ENCODE data around the gene OLFM1.

Gene OLFM1

DNA sequence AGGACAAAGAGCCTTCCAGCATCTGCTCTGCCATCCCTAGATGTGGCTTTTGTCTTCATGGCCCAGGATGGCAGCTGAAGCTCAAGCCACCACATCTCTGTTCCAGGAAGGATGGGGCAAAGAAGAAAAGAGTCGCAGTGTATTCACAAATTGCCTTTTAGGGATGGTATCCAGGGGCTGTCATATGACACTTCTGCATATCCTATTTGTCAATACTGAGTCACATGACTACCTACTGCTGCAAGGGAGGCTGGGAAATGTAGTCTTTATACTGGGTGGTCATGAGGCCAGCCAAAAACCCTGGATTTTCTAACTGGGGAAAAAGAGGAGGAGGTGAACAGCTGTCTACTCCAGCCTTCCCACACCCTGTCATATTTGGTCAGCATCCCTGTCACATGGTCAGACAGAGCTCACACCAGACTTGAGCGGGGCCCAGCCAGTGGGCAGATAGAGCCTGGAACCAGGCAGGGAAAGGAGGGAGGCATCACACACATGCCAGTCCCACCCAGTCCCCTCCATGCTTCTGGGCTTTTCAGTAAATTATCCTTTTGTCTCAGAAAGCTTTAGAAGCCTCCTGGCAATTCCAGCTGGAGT lies 52.0 kb downstream of the OLFM1 start:
- TF ChIP-seq, protein P1, sequence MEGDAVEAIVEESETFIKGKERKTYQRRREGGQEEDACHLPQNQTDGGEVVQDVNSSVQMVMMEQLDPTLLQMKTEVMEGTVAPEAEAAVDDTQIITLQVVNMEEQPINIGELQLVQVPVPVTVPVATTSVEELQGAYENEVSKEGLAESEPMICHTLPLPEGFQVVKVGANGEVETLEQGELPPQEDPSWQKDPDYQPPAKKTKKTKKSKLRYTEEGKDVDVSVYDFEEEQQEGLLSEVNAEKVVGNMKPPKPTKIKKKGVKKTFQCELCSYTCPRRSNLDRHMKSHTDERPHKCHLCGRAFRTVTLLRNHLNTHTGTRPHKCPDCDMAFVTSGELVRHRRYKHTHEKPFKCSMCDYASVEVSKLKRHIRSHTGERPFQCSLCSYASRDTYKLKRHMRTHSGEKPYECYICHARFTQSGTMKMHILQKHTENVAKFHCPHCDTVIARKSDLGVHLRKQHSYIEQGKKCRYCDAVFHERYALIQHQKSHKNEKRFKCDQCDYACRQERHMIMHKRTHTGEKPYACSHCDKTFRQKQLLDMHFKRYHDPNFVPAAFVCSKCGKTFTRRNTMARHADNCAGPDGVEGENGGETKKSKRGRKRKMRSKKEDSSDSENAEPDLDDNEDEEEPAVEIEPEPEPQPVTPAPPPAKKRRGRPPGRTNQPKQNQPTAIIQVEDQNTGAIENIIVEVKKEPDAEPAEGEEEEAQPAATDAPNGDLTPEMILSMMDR (IDR thresholded peaks at IDR 0.05; ENCODE audit: insufficient read depth, low read depth, low read length, missing control alignments) = no peak
- no peak for DNase-seq (ENCODE audit: low read depth)

DNA sequence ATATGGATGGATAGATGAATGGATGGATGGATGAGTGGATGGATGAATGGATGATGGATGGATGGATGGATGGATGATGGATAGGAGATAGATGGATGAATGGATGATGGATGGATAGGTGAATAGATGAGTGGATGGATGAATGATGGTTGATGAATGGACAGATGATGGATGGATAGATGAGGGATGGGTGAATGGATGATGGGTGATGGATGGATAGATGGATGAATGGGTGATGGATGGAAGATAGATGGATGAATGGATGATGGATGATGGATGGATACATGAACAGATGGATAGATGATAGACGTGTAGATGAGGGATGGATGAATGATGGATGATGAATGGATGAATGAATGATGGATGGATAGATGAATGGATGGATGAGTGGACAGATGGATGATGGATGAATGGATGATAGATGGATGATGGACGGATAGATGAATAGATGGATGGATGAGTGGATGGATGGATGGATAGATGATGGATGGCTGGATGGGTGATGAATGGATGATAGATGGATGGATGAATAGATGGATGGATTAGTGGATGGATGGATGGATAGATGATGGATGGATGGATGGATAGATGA lies 53.8 kb downstream of the OLFM1 start:
- TF ChIP-seq, protein P1 (IDR thresholded peaks at IDR 0.05; ENCODE audit: insufficient read depth, low read depth, low read length, missing control alignments) = no peak
- DNase-seq (ENCODE audit: low read depth) = no peak
- no peak overlapping the region for H3K4me3 ChIP-seq (ENCODE audit: low read length)

More for the DNA sequence above, 52.0 kb downstream of the OLFM1 start:
- no peak overlapping the region for H3K4me3 ChIP-seq (ENCODE audit: low read length)

GRCh38 chr9:135144581-135145170 lies 57.2 kb downstream of the OLFM1 start:
- no peak overlapping the region for H3K4me3 ChIP-seq (ENCODE audit: low read length)
- TF ChIP-seq, protein P1 (IDR thresholded peaks at IDR 0.05; ENCODE audit: insufficient read depth, low read depth, low read length, missing control alignments) = no peak
- DNase-seq (ENCODE audit: low read depth) = no peak

- TF ChIP-seq, protein P1 (IDR thresholded peaks at IDR 0.05; ENCODE audit: insufficient read depth, low read depth, low read length, missing control alignments) = no peak
- DNase-seq (ENCODE audit: low read depth) = no peak
- no peak overlapping the region for H3K4me3 ChIP-seq (ENCODE audit: low read length)
Observed at GRCh38 chr9:135145312-135145711, 57.8 kb downstream of the OLFM1 start.

GRCh38 chr9:135146241-135146640 lies 58.8 kb downstream of the OLFM1 start:
- DNase-seq (ENCODE audit: low read depth) = no peak
- no peak overlapping the region for H3K4me3 ChIP-seq (ENCODE audit: low read length)
- TF ChIP-seq, protein P1 (IDR thresholded peaks at IDR 0.05; ENCODE audit: insufficient read depth, low read depth, low read length, missing control alignments) = no peak

GRCh38 chr9:135146766-135147473 lies 59.5 kb downstream of the OLFM1 start:
- TF ChIP-seq, protein P1 (IDR thresholded peaks at IDR 0.05; ENCODE audit: insufficient read depth, low read depth, low read length, missing control alignments) = no peak
- no peak overlapping the region for H3K4me3 ChIP-seq (ENCODE audit: low read length)
- no peak for DNase-seq (ENCODE audit: low read depth)

Measured in epithelial cell of esophagus (primary cell).